Tibial artery (tissue), 4 donors: Measurements from ENCODE around the gene G6PD.

Experiments
- DNase-seq, 2 donors: peaks; one replicate each; pipeline ENCODE4 v3.0.0-alpha.2; 2019
- H3K27ac ChIP-seq, 2 donors: fragments of 200-600 bp; sonication (generic) in 1 of 2; 1 replicate in 1 of 2; 2 replicates in 1 of 2; pipeline ENCODE4 v1.5.1; 2018 to 2019; ENCODE audit warnings: mild to moderate bottlenecking in 1 of 2
- H3K27me3 ChIP-seq, 2 donors: fragments of 200-600 bp; sonication (generic) in 1 of 2; one replicate each; pipeline versions ENCODE4 v1.5.1 to v1.6.0; 2016 to 2019
- H3K36me3 ChIP-seq, 3 donors: fragments of 200-600 bp; sonication (generic) in 2 of 3; one replicate each; pipeline ENCODE4 v1.5.1; 2016 to 2019; ENCODE audit warnings: mild to moderate bottlenecking in 2 of 3
- H3K4me1 ChIP-seq, 4 donors: fragments of 200-600 bp; sonication (generic) in 2 of 4; 1 replicate in 3 of 4; 2 replicates in 1 of 4; pipeline ENCODE4 v1.5.1; 2016 to 2019
- H3K4me3 ChIP-seq, 2 donors: fragments of 200-600 bp; sonication (generic) in 1 of 2; 1 replicate in 1 of 2; 2 replicates in 1 of 2; pipeline ENCODE4 v1.5.1; 2018 to 2019; ENCODE audit warnings: mild to moderate bottlenecking in 2 of 2
- H3K9me3 ChIP-seq, 3 donors: fragments of 200-600 bp; sonication (generic) in 1 of 3; one replicate each; pipeline ENCODE4 v1.5.1; 2016 to 2019
- CTCF ChIP-seq, 2 experiments: fragments of 200-600 bp in 1 of 2; fragments of 450-650 bp in 1 of 2; IDR thresholded peaks; one replicate each; pipeline ENCODE4 v1.5.1; 2017 to 2019; ENCODE audit warnings: antibody characterized with exemption in 2 of 2, mild to moderate bottlenecking in 1 of 2, moderate library complexity in 1 of 2
- intact Hi-C: fragments of 100-400 bp; cut with DNase I; formaldehyde crosslinking; loops from one replicate; pipeline ENCODE4 v1.15.0; 2023; ENCODE audit warnings: low total_unique reads

Gene G6PD

GRCh38 chrX:154488336-154489075 is 58.1 kb downstream of the G6PD start:
- H3K4me1 ChIP-seq: peaks cover 0 to 39% (median 21%) of the 10 kb centered on the region in 4 donors
- H3K4me3 ChIP-seq: no peak overlapping the region
- DNase-seq: no peak
- peak overlapping the region in 1 of 2 donors; percentile 94 for H3K27ac ChIP-seq
- H3K9me3 ChIP-seq: no peaks in the 10 kb centered on the region
- H3K36me3 ChIP-seq: peaks cover 0 to 18% (median 6%) of the 10 kb centered on the region in 3 donors
- intact Hi-C loops: no loop called here
- no peak for TF ChIP-seq CTCF (IDR thresholded peaks at IDR 0.05)
- H3K27me3 ChIP-seq: no peaks in the 10 kb centered on the region

DNA sequence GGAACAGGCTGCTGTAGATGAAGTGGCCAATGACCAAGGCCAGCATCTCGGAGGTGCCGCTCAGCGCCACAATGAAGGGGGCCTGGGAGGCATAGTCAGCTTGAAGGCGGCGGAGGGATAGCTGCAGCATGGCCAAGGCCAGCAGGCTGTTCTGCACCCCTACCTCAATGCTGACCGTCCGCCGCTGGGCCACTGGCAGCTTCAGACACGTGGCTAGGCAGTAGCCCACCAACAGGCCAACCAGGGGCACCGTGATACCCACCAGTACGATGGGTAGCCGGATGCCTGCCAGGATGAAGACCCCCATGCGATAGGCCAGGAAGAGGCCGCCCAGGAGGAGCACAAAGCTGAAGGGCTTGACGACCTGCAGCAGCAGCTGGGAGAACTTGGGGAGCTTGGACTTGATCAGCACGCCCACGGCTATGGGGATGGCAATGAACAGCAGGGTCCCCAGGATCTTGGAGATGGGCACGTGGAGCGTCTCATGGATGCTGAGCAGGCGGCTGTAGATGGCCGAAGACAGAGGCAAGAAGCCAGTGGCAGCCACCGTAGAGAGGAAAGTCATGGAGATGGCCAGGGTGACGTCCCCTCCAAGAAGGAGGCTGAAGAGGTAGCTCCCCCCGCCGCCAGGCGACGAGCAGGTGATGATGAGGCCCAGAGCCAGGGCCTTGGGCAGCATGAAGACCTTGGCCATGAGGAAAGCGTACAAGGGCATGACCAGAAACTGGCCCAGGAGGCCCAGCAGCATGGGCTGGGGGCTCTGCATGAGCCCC is 58.9 kb downstream of the G6PD start:
- H3K9me3 ChIP-seq: no peaks in the 10 kb centered on the region
- peaks cover 0 to 39% (median 21%) of the 10 kb centered on the region in 4 donors for H3K4me1 ChIP-seq
- no peaks in the 10 kb centered on the region for H3K27me3 ChIP-seq
- H3K36me3 ChIP-seq: peaks cover 0 to 19% (median 6%) of the 10 kb centered on the region in 3 donors
- intact Hi-C loops: no loop called here
- no peak for TF ChIP-seq CTCF (IDR thresholded peaks at IDR 0.05)
- peak overlapping the region; percentile 76 to 86 for H3K27ac ChIP-seq
- DNase-seq: no peak
- no peak overlapping the region for H3K4me3 ChIP-seq

DNA sequence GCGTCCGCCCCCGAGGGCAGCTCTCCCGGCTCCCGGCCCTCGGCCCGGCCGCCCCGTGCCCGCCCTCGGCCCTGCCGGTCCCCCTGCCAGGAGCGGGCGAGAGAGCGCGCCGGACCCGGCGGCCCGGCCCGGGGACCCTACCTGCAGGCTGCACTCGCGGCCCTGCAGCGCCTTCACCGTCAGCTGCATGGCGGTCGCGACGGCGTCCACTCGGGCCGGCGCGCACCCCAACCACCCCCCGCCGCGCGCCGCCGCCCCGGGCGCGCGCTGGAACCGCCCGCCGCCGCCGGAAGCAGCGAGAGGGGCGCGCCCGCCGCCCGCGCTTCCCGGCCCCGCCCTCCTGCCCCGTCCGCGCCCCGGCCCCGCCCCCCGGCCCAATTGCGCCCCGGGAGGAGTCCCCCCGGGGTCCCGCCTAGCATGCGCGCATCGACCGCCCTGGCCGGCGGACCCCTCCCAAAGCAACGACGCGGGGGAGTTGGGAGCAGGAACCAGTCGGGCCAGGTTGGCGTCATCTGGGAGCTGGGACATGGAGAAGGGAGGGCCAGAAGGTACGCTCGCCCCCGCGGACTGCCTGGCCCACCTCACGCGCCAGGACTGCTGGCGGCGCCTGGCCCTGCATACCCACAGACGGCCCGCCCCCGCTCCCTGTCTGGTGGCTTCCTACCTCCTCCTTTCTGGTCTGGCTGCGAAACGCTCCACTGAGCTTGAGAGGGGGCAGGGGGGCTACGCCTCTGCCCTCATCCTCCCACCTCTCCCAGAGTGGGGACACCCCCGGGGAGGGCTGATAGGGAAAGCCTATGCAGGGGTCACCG is 60.0 kb downstream of the G6PD start, which contains the start of gene UBL4A:
UBL4A (minus strand) TSS at position 220 of the 812 bp plus-strand sequence; CDS start at position 189, 31 bp downstream.
- no peak for TF ChIP-seq CTCF (IDR thresholded peaks at IDR 0.05)
- H3K27ac ChIP-seq: peak within 1 kb of the TSS; percentile 76 to 86
- H3K4me3 ChIP-seq: peak within 1 kb of the TSS; percentile 76 to 84
- peak; percentile 49 to 83 for DNase-seq
- intact Hi-C loops: no loop called here
- no peaks in the 10 kb centered on the region for H3K27me3 ChIP-seq
- H3K9me3 ChIP-seq: no peaks in the 10 kb centered on the region
- peaks cover 0 to 19% (median 6%) of the 10 kb centered on the region in 3 donors for H3K36me3 ChIP-seq
- peaks cover 0 to 39% (median 21%) of the 10 kb centered on the region in 4 donors for H3K4me1 ChIP-seq

- intact Hi-C loops: no loop called here
- Histone ChIP-seq H3K36me3 (peaks cover 0 to 19% (median 6%) of the 10 kb centered on the region in 3 donors), H3K4me1 (peaks cover 0 to 36% (median 20%) of the 10 kb centered on the region in 4 donors), H3K27ac (peak overlapping the region; percentile 76 to 82), H3K27me3 (no peaks in the 10 kb centered on the region), H3K9me3 (no peaks in the 10 kb centered on the region), H3K4me3 (peak overlapping the region; percentile 76 to 84)
- DNase-seq: no peak
- TF ChIP-seq CTCF (IDR thresholded peaks at IDR 0.05): no peak
These were observed 60.6 kb downstream of the G6PD start for GRCh38 chrX:154486052-154486395.
